HepG2 (cell line): Measurements from ENCODE around the gene FRK. TPM values are rescaled to one million over a fixed set of nuclear protein-coding genes. Genes with fewer than 3 reads are reported as not detected.

Experiments
- ARID2 ChIP-seq: sonication (generic); formaldehyde crosslinking; IDR thresholded peaks from 2 replicates; pipeline ENCODE4 v1.8.1; 2022; ENCODE audit warnings: mild to moderate bottlenecking, missing genetic modification reagents, borderline replicate concordance
- CC2D1A ChIP-seq: sonication (generic); formaldehyde crosslinking; IDR thresholded peaks from 2 replicates; pipeline ENCODE4 v1.8.1; 2023; ENCODE audit warnings: mild to moderate bottlenecking, missing genetic modification reagents
- E2F1 ChIP-seq: sonication (generic); formaldehyde crosslinking; IDR thresholded peaks from 2 replicates; pipeline ENCODE4 v1.5.0; 2020; ENCODE audit warnings: missing genetic modification reagents
- FOXA3 ChIP-seq: IDR thresholded peaks from 2 replicates; pipeline ENCODE4 v1.6.1; 2016; ENCODE audit warnings: missing genetic modification reagents, missing compliant biosample characterization
- GPN1 ChIP-seq: sonication (generic); formaldehyde crosslinking; IDR thresholded peaks from 2 replicates; pipeline ENCODE4 v1.5.1; 2020; ENCODE audit warnings: missing genetic modification reagents, borderline replicate concordance
- MEF2D ChIP-seq: sonication (generic); formaldehyde crosslinking; IDR thresholded peaks from 2 replicates; pipeline ENCODE4 v1.5.1; 2020; ENCODE audit warnings: mild to moderate bottlenecking, missing genetic modification reagents
- SNAPC2 ChIP-seq: sonication (generic); formaldehyde crosslinking; IDR thresholded peaks from 2 replicates; pipeline ENCODE4 v1.8.1; 2022; ENCODE audit warnings: mild to moderate bottlenecking, missing genetic modification reagents
- TERF1 ChIP-seq: sonication (generic); formaldehyde crosslinking; IDR thresholded peaks from 2 replicates; pipeline ENCODE4 v1.8.0; 2022; ENCODE audit warnings: mild to moderate bottlenecking, missing genetic modification reagents, moderate library complexity
- USF2 ChIP-seq, 2 experiments: sonication (generic) in 1 of 2; formaldehyde crosslinking in 1 of 2; IDR thresholded peaks; 2 replicates each; pipeline versions ENCODE4 v1.5.1 to v1.6.1; 2011 to 2020; ENCODE audit warnings: borderline replicate concordance in 1 of 2, low read depth in 1 of 2, low read length in 1 of 2, mild to moderate bottlenecking in 1 of 2, missing genetic modification reagents in 1 of 2, moderate library complexity in 1 of 2
- ZBED4 ChIP-seq: sonication (generic); formaldehyde crosslinking; IDR thresholded peaks from 2 replicates; pipeline ENCODE4 v1.4.0; 2020; ENCODE audit warnings: missing genetic modification reagents, borderline replicate concordance
- ZNF441 ChIP-seq: sonication (generic); formaldehyde crosslinking; IDR thresholded peaks from 2 replicates; pipeline ENCODE4 v1.7.0; 2021; ENCODE audit warnings: missing genetic modification reagents, borderline replicate concordance
- ZNF713 ChIP-seq: sonication (generic); formaldehyde crosslinking; IDR thresholded peaks from 2 replicates; pipeline ENCODE4 v1.4.0; 2020; ENCODE audit warnings: mild to moderate bottlenecking, missing genetic modification reagents
- polyA plus RNA-seq, 8 experiments: library from polyadenylated mRNA; depleted of rRNA in 3 of 8; stranded (reverse) in 7 of 8; unstranded in 1 of 8; fragments of >200 nt; fragmentation: Illumina TruSeq in 4 of 8; extraction: Trizol in 4 of 8; gene quantifications; 2 replicates each; pipeline versions ENCODE4 v1.2.1 to v1.2.3, GENCODE V29; 2011 to 2016; ENCODE audit warnings: low read depth in 4 of 8, missing spikeins in 1 of 8, mixed read lengths in 1 of 8; ENCODE audit not compliant: insufficient read depth in 1 of 8
- total RNA-seq, 5 experiments: library from RNA; depleted of rRNA; stranded (reverse); fragments of >200 nt; fragmentation: Illumina TruSeq; extraction: Trizol; gene quantifications; 2 replicates each; pipeline ENCODE4 v1.2.3, GENCODE V29; 2016; ENCODE audit warnings: low read depth in 1 of 5
- TF ChIP-seq, protein P1 (sequence below): sonication (generic); formaldehyde crosslinking; IDR thresholded peaks from 2 replicates; pipeline ENCODE4 v1.4.0; 2020; ENCODE audit warnings: missing genetic modification reagents, borderline replicate concordance
- TF ChIP-seq, protein P2 (sequence below): sonication (generic); formaldehyde crosslinking; conservative IDR thresholded peaks from 2 replicates; pipeline ENCODE4 v1.4.0; 2020; ENCODE audit warnings: missing genetic modification reagents

The FRK gene
- total and polyA plus RNA-seq, 2 of the 13 experiments (the other 11 are each of a cell fraction or from before 2014, with no cell fraction given): 1.3 to 2.9 TPM

DNA sequence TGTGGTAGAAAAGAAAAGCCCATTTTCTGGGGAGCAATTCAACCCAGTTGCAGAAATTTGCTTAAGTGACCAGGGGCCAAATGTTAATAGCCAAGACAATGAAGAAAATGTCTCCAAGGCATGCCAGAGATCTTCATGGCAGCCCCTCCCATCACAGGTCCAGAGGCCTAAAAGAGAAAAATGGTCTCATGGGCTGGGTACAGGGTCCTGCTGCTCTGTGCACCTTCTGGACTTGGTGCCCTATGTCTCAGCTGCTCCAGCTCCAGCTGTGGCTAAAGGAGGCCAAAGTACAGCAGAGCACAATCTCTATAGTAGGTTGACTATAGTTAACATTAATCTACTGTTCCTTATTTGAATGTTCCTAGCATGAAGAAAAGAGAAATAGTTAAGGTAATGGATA lies 44.7 kb downstream of the FRK start (continued):
- TF ChIP-seq E2F1 (CRISPR knock-in tag) (no peak), ARID2 (CRISPR knock-in tag) (0 out of 2 replicates have a peak, but pooled peaks have one; percentile 59), MEF2D (CRISPR knock-in tag) (no peak), ZNF713 (CRISPR knock-in tag) (no peak), GPN1 (CRISPR knock-in tag) (no peak), ZBED4 (CRISPR knock-in tag) (no peak), CC2D1A (CRISPR knock-in tag) (no peak), SNAPC2 (CRISPR knock-in tag) (no peak), TERF1 (CRISPR knock-in tag) (no peak), FOXA3 (CRISPR knock-in tag) (peak; percentile 41), ZNF441 (no peak), USF2 (IDR thresholded peaks at IDR 0.05; ENCODE audit: low read depth, low read length) (no peak), USF2 (CRISPR knock-in tag; IDR thresholded peaks at IDR 0.05; ENCODE audit: borderline replicate concordance) (no peak)
- TF ChIP-seq, protein P1, sequence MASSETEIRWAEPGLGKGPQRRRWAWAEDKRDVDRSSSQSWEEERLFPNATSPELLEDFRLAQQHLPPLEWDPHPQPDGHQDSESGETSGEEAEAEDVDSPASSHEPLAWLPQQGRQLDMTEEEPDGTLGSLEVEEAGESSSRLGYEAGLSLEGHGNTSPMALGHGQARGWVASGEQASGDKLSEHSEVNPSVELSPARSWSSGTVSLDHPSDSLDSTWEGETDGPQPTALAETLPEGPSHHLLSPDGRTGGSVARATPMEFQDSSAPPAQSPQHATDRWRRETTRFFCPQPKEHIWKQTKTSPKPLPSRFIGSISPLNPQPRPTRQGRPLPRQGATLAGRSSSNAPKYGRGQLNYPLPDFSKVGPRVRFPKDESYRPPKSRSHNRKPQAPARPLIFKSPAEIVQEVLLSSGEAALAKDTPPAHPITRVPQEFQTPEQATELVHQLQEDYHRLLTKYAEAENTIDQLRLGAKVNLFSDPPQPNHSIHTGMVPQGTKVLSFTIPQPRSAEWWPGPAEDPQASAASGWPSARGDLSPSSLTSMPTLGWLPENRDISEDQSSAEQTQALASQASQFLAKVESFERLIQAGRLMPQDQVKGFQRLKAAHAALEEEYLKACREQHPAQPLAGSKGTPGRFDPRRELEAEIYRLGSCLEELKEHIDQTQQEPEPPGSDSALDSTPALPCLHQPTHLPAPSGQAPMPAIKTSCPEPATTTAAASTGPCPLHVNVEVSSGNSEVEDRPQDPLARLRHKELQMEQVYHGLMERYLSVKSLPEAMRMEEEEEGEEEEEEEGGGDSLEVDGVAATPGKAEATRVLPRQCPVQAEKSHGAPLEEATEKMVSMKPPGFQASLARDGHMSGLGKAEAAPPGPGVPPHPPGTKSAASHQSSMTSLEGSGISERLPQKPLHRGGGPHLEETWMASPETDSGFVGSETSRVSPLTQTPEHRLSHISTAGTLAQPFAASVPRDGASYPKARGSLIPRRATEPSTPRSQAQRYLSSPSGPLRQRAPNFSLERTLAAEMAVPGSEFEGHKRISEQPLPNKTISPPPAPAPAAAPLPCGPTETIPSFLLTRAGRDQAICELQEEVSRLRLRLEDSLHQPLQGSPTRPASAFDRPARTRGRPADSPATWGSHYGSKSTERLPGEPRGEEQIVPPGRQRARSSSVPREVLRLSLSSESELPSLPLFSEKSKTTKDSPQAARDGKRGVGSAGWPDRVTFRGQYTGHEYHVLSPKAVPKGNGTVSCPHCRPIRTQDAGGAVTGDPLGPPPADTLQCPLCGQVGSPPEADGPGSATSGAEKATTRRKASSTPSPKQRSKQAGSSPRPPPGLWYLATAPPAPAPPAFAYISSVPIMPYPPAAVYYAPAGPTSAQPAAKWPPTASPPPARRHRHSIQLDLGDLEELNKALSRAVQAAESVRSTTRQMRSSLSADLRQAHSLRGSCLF (CRISPR knock-in tag): no peak
- TF ChIP-seq, protein P2, sequence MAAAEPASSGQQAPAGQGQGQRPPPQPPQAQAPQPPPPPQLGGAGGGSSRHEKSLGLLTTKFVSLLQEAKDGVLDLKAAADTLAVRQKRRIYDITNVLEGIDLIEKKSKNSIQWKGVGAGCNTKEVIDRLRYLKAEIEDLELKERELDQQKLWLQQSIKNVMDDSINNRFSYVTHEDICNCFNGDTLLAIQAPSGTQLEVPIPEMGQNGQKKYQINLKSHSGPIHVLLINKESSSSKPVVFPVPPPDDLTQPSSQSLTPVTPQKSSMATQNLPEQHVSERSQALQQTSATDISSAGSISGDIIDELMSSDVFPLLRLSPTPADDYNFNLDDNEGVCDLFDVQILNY: no peak
